IMR-90 (cell line): ENCODE measurements around the gene AKAP6.

ENCODE experiments used
- FOS ChIP-seq: fragments of 150-350 bp; IDR thresholded peaks from 2 replicates; pipeline ENCODE4 v1.6.1; 2016; ENCODE audit warnings: low read depth, low read length
- POLR2A ChIP-seq: IDR thresholded peaks from 2 replicates; pipeline ENCODE4 v1.6.1; 2012; ENCODE audit warnings: mild to moderate bottlenecking, low read depth, low read length
- TF ChIP-seq, protein P1 (sequence below): conservative IDR thresholded peaks from 2 replicates; pipeline ENCODE4 v1.5.1; 2012; ENCODE audit warnings: mild to moderate bottlenecking, low read depth, low read length, improper control_type of control experiment

DNA sequence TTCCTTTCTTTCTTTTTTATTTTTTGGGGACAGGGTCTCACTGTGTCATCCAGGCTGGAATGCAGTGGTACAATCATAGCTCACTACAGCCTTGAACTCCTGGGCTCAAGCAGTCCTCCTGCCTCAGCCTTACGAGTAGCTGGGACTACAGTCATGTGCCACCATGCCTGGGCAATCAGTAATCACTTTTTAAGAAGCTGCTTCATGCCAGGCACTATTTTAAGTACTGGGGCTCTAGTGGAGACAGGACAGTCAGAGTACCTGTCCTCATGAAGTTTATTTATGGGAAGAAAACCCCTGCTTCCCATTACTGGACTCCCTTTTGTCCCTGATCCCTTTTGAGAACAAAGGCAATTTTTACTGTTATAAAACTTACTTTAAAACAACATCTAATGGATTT, 485.6 kb downstream of the AKAP6 start:
- TF ChIP-seq, protein P1, sequence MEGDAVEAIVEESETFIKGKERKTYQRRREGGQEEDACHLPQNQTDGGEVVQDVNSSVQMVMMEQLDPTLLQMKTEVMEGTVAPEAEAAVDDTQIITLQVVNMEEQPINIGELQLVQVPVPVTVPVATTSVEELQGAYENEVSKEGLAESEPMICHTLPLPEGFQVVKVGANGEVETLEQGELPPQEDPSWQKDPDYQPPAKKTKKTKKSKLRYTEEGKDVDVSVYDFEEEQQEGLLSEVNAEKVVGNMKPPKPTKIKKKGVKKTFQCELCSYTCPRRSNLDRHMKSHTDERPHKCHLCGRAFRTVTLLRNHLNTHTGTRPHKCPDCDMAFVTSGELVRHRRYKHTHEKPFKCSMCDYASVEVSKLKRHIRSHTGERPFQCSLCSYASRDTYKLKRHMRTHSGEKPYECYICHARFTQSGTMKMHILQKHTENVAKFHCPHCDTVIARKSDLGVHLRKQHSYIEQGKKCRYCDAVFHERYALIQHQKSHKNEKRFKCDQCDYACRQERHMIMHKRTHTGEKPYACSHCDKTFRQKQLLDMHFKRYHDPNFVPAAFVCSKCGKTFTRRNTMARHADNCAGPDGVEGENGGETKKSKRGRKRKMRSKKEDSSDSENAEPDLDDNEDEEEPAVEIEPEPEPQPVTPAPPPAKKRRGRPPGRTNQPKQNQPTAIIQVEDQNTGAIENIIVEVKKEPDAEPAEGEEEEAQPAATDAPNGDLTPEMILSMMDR: no peak
- TF ChIP-seq POLR2A (no peak), FOS (no peak)
